Measurements from ENCODE around the gene EPAS1. TPM values are rescaled to one million over a fixed set of nuclear protein-coding genes. Genes with fewer than 3 reads are reported as not detected.

The EPAS1 gene
- total and polyA plus RNA-seq, 9 of the 15 experiments (the other 6 are each of a cell fraction or from before 2014, with no cell fraction given), result 0.25 to 11.2 (median 4.1) TPM

- TF ChIP-seq BRD4 (IDR thresholded peaks at IDR 0.05), result no peak
Observed at GRCh38 chr2:46268196-46268595, 29.0 kb upstream of the EPAS1 start (continued).

- POLR2A ChIA-PET, result interaction anchor here (0.6 to 3.1 kb wide), 5 partner anchors 10 to 162 kb away, joined by 3 to 9 read pairs (median 4); no protein-coding TSS in a partner anchor
- BruUV-seq (replicated peaks), result no TSS peak
- Histone ChIP-seq H3K4me2 (ENCODE audit: insufficient read depth, low read length) (no peak overlapping the region), H3K4me1 (replicated peaks in 1 of 2; ENCODE audit: control insufficient read depth in 2 of 2, insufficient read depth in 2 of 2, low read length in 2 of 2) (peaks cover 9 to 35% of the 10 kb centered on the region in 2 experiments; a peak in 4 of 5 replicates), H4K20me1 (replicated peaks; ENCODE audit: control insufficient read depth, insufficient read depth, low read length) (no peaks in the 10 kb centered on the region), H3K79me2 (ENCODE audit: control insufficient read depth, insufficient read depth, low read length) (no peaks in the 10 kb centered on the region), H3K9me1 (ENCODE audit: control insufficient read depth, insufficient read depth, low read length) (no peaks in the 10 kb centered on the region), H2AFZ (ENCODE audit: low read depth, low read length) (no peak overlapping the region), H3K9ac (ENCODE audit: insufficient read depth in 1 of 2, low read depth in 2 of 2, low read length in 2 of 2) (no peak overlapping the region), H3K27me3 (ENCODE audit: control insufficient read depth in 2 of 2, insufficient read depth in 2 of 2, low read length in 2 of 2) (no peaks in the 10 kb centered on the region), H3K36me3 (ENCODE audit: control insufficient read depth, insufficient read depth, low read length) (no peaks in the 10 kb centered on the region), H3K9me3 (replicated peaks; ENCODE audit: control insufficient read depth, insufficient read depth, low read depth, low read length) (no peaks in the 10 kb centered on the region), H3K27ac (ENCODE audit: extremely low read depth, low read depth, low read length) (no peak overlapping the region), H3K4me3 (no peak overlapping the region)
- in situ Hi-C loops (cut with MboI) (no loop called here), intact Hi-C loops (cut with micrococcal nuclease) (no loop called here)
- WGBS (ENCODE audit: insufficient coverage, low coverage, missing lambda C conversion rate), result 46% methylated on average over 2 of the region's 4 CpGs
- FAIRE-seq, result peak; percentile 37
- no peak for TF ChIP-seq HMGN3 (IDR thresholded peaks at IDR 0.05; ENCODE audit: borderline replicate concordance, extremely low read depth, insufficient read length, low read depth, low read length)
- TF ChIP-seq ZNF766 (CRISPR knock-in tag; conservative IDR thresholded peaks at IDR 0.05), result 0 out of 2 replicates have a peak, but pooled peaks have one; percentile 68
- no peak for ATAC-seq
- CTCF ChIA-PET (ENCODE audit: low intra/inter-chr PET ratio), result no interaction called here
- no peak for DNase-seq (ENCODE audit: extremely low read depth in 1 of 4, low spot score in 3 of 4)
Observed at GRCh38 chr2:46269001-46269400, 28.2 kb upstream of the EPAS1 start.
